Osteocyte (in vitro differentiated cells): Measurements from ENCODE around the gene ACTR3C. TPM values are rescaled to one million over a fixed set of nuclear protein-coding genes. Genes with fewer than 3 reads are reported as not detected.
"Not testable (repeated sequence)": the region's sequence is repeated elsewhere in the genome, so short reads cannot be mapped to it uniquely, and the experiment has no call there.

Source experiments
- DNase-seq: peaks from one replicate; pipeline ENCODE4 v3.0.0; 2021; ENCODE audit warnings: mixed read lengths; ENCODE audit not compliant: unreplicated experiment; ENCODE audit errors: extremely low spot score
- H3K27ac Mint-ChIP-seq: one replicate; pipeline ENCODE4 v1.8.0; 2021; ENCODE audit warnings: mild to moderate bottlenecking, mixed read lengths; ENCODE audit not compliant: unreplicated experiment
- H3K27me3 Mint-ChIP-seq: one replicate; pipeline ENCODE4 v1.8.0; 2021; ENCODE audit warnings: mixed read lengths; ENCODE audit not compliant: unreplicated experiment
- H3K36me3 Mint-ChIP-seq: one replicate; pipeline ENCODE4 v1.8.0; 2021; ENCODE audit warnings: mixed read lengths; ENCODE audit not compliant: unreplicated experiment
- H3K4me1 Mint-ChIP-seq: one replicate; pipeline ENCODE4 v1.8.0; 2021; ENCODE audit warnings: mixed read lengths; ENCODE audit not compliant: unreplicated experiment
- H3K4me3 Mint-ChIP-seq: one replicate; pipeline ENCODE4 v1.8.0; 2021; ENCODE audit warnings: mild to moderate bottlenecking, moderate library complexity, mixed read lengths; ENCODE audit not compliant: unreplicated experiment
- H3K9me3 Mint-ChIP-seq: one replicate; pipeline ENCODE4 v1.8.0; 2021; ENCODE audit warnings: mixed read lengths; ENCODE audit not compliant: unreplicated experiment
- total RNA-seq: library from RNA; stranded (reverse); gene quantifications from 2 replicates; pipeline ENCODE4 v1.2.1, GENCODE V29; 2021

ACTR3C gene
- total RNA-seq, 1 donor from 2014 or later, result not detected

DNA sequence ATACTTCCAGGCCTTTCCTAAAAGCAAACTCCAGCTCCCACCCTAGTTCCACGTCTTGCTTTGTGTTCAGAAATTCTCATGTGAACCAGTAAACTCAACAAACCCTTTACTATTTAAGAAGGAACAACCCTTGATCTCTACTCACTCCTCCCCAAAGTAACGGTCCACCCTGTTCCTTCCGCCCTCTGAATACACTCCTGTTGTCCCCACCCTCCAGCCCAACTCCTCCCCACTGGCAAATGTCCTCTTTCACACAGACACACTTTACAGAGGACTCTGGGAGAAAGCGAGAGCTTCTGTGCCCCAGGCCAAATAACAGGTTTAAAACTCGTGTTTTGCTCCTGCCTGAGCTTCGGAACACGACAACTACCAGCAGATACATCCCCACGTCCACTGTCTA lies 55.1 kb downstream of the ACTR3C start:
- DNase-seq, H3K27ac Mint-ChIP-seq, H3K4me1 Mint-ChIP-seq, H3K36me3 Mint-ChIP-seq, H3K4me3 Mint-ChIP-seq, H3K27me3 Mint-ChIP-seq, H3K9me3 Mint-ChIP-seq: not testable (repeated sequence)

DNA sequence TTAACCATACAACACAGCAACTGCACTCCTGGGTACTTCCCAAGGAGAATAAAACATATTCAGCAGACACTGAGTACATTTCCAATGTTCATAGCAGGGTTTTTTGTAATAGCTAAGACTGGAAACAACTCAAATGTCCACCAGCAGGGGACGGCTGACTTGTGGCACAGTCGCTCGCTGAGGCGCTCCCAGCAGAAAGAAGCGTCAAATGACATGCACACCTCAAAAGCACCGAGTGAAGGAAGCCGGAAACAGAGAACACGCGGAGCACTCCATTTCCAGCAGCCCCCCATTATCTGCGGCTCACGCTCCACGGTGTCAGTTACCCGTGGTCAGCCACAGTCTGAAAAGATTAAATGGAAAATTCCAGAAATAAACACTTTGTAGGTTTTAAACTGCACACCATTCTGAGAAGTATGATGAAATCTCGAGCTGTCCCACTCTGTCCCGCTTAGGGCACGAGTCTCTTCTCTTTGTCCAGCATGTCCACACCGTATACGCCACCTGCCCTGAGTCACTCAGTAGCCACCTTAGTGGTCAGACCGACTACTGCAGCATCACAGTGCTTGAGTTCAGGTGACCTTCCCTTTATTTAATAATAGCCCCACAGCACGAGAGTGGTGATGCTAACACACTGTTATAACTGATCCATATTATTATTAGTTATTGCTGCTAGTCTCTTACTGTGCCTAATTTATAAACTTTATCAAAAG lies 56.2 kb downstream of the ACTR3C start:
- H3K27ac Mint-ChIP-seq, H3K27me3 Mint-ChIP-seq, H3K4me3 Mint-ChIP-seq, DNase-seq, H3K9me3 Mint-ChIP-seq, H3K36me3 Mint-ChIP-seq, H3K4me1 Mint-ChIP-seq: not testable (repeated sequence)

DNA sequence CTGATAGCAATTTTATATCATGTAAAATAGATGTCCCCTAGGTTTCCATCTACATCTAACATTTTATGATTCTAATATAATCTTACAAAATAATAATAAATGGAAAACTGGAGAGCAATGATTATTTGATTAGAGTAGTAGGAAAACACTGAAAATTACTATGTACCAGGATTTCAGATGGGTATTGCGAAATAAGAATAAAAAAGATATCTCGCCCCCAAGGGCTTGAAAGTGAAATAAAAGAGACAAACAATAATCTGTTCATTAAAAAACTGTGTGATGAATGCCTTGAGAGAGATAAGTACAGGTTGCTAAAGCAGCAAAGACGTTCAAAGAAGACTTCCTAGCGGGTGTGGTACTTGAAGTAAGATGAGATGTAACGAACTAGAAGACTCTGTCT lies 60.7 kb downstream of the ACTR3C start:
- not testable (repeated sequence) for H3K27ac Mint-ChIP-seq, H3K36me3 Mint-ChIP-seq, H3K27me3 Mint-ChIP-seq, DNase-seq, H3K4me3 Mint-ChIP-seq, H3K9me3 Mint-ChIP-seq, H3K4me1 Mint-ChIP-seq

DNA sequence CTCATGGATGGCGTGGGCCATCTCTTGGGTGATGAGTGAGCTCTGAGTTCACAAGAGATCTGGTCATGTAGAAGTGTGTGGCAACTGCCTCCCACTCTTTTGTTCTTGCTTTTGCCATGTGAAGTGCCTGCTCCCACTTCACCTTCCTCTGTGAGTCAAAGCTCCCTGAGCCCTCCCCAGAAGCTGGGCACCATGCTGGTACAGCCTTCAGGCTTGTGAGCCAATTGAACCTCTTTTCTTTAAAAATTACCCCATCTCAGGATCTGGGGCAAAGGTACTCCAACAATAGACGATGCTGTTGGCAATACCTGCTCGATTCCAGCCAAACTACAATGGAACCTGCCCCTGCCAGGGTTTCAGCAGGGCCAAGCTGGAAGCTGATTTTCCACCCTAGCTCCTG lies 75.6 kb downstream of the ACTR3C start:
- H3K27me3 Mint-ChIP-seq, DNase-seq, H3K36me3 Mint-ChIP-seq, H3K27ac Mint-ChIP-seq, H3K4me1 Mint-ChIP-seq, H3K4me3 Mint-ChIP-seq, H3K9me3 Mint-ChIP-seq: not testable (repeated sequence)

DNA sequence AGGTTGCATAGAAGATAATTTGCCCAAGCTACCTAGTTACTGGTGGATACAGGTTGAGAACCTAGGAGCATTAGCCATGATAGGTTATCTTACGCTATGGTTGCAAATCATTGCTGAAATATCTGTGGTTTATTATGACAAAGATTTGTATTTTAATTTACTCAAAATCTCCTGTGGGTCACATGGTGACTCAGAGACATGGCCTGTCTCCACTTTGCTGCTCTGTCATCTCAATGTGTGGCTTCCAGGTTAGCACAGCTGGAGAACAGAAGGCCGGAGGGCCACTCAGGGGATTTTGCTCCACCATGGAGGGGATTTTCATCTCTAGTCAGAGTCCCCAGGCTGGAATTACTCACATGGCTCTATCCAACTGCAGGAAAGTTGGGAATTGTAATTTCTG lies 78.1 kb downstream of the ACTR3C start:
- DNase-seq, H3K36me3 Mint-ChIP-seq, H3K27ac Mint-ChIP-seq, H3K4me3 Mint-ChIP-seq, H3K9me3 Mint-ChIP-seq, H3K27me3 Mint-ChIP-seq, H3K4me1 Mint-ChIP-seq: not testable (repeated sequence)

DNA sequence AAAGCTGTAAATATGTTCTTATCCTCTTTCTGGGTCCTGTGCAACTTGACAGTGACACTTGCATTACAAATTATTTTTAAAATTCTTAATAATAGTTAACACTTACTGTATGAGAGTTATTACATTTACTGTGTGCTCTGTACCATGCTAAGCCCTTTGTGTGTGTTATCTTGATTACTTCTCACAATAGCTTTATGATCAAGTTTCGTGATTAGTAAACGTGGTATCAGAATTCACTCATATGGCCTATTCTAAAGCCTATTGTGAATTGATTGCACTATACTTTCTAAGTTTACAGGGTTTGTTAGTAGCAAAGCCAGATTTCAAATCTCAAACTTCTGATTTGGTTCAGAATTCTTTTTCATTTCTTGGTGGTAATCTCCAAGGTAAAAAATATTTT lies 80.4 kb downstream of the ACTR3C start:
- not testable (repeated sequence) for DNase-seq, H3K27ac Mint-ChIP-seq, H3K36me3 Mint-ChIP-seq, H3K27me3 Mint-ChIP-seq, H3K4me3 Mint-ChIP-seq, H3K9me3 Mint-ChIP-seq, H3K4me1 Mint-ChIP-seq

DNA sequence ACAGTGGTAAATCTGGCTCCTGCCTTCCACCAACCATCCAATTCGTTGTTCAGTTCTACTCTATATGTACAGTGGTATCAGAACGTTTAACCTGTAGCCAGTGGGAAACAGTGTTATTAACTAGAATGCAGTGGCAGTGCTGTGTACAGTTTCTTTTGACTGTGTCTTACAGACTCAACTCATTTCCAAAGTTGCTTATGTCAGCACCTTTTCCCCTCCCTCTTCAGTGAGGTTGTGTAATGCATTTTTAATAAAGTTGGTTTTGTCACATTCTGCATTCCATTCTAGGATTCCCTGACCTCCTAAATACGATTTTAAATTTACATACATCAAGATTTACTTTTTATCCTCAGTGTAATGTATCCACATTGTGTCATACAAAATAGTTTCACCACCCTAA lies 97.9 kb downstream of the ACTR3C start:
- not testable (repeated sequence) for H3K9me3 Mint-ChIP-seq, H3K36me3 Mint-ChIP-seq, H3K4me1 Mint-ChIP-seq, DNase-seq, H3K27me3 Mint-ChIP-seq, H3K4me3 Mint-ChIP-seq, H3K27ac Mint-ChIP-seq

DNA sequence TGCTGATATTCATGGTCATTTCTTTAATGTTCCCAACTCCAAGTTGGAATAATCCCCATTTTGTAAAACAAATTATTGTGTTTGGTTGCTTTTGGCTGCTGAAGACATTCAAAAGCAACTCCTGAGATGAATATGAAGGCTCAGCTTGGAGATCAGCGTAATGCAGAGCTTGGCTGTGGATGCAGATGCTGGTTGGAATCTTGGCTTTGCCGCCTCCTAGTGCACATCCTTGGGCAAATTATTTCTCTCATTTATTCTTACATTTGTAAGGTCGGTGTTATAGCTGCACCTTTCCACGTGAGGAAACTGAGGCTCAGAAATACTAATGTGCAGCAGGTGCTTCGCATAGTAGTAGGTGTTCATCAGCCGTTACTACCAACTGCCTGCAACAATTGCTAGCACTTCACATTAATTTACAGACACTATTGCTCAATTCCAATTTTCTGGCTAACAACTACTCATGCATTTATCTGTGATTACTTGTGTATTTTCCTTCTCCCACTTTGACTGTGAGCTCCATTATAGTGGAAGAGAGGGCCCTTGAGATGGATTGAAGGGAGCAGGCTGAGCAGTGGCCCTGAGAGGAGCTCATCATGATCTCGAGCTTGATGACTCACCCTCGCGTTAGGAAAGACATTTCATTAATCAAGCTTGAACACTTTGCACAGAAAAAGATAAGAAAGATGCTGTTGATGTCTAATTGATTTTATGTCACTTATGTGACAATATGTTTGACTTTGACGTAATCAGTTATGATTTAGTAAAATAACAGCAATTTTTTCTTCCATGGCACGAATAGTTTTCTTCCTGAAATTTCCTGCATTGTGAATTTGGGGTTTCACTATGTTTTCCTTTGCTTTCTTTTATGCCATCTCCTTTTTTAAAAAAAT lies 101.0 kb downstream of the ACTR3C start:
- not testable (repeated sequence) for H3K9me3 Mint-ChIP-seq, H3K27ac Mint-ChIP-seq, H3K4me1 Mint-ChIP-seq, H3K4me3 Mint-ChIP-seq, DNase-seq, H3K27me3 Mint-ChIP-seq, H3K36me3 Mint-ChIP-seq

DNA sequence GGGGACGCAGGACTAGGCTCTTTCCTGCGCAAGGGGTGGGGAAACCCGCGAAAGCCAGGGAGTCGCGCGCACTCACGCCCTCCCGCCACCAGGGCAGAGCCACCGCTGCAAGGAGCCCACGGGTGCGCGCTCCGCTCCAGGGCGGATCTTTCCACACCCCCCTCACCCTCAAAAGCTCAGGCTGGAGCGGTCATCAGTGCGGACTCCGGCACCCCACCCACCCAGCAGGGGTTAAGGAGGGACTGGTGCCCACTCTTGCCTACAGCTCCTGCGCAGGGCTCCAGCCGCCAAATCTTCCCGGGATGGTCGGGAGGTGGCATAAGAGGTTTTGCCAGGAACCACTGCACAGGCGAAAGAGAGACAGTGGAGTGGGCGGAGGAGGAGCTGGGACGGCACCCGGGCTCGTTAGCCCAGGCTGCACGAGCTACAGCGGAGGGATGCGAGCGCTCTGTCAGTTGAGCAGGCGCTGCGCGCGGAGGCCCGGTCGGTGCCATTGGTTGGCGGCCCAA lies 102.6 kb downstream of the ACTR3C start:
- H3K4me3 Mint-ChIP-seq, H3K9me3 Mint-ChIP-seq, H3K27me3 Mint-ChIP-seq, DNase-seq, H3K27ac Mint-ChIP-seq, H3K36me3 Mint-ChIP-seq, H3K4me1 Mint-ChIP-seq: not testable (repeated sequence)

DNA sequence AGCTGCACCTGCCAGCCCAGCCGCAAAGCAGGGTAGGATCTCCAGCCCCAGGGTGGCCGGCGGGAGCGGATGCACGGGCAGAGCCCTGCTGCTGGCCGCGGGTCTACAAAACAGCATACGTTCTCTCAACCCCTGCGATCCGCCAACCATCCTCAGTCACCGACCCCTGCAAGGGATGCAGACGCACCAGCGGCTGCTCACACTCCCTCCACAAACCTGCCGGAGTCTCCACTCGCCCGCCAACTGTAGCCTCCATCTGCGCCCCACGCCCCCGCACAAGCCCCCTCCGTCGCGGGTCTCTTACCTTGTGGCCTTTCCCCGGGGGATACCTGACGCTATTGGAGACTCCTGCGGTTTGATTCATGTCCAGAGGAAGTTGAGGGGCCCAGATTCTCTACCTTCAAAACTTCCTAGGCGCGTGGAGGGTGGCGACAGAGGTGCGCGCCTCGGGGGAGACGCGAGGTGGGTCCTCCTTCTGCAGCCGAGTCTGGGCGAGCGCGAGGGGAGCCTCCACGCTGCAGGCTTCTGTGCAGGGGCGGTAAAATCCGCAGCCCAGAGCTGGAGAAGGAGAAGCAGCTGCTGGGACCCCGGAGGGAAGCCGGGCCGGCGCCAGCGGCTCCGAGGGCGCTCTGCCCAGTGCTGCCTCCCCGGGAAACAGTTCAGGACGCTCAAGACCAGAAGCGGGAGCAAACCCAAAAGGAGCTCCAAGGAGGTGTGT lies 103.2 kb downstream of the ACTR3C start:
- not testable (repeated sequence) for H3K9me3 Mint-ChIP-seq, H3K4me1 Mint-ChIP-seq, DNase-seq, H3K27me3 Mint-ChIP-seq, H3K4me3 Mint-ChIP-seq, H3K36me3 Mint-ChIP-seq, H3K27ac Mint-ChIP-seq

DNA sequence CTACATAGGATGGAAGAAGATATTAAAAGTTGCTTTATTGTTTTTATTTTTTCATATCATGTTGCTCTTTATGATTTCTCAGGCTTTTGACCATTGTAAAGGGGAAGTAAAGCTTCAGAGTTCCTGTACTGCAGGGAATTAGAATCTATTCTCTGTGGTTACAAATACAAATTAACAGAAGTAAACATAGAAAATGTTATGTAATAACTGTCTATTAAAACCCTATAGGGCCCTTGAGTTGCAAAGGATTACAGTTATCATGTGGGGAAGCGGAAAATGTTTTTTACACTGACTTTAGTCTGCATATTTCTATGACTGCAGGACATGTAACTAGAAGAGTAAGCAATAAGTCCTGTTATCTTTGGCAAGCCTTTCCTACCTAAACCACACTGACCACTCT lies 116.5 kb downstream of the ACTR3C start:
- H3K4me3 Mint-ChIP-seq, H3K27me3 Mint-ChIP-seq, H3K36me3 Mint-ChIP-seq, H3K27ac Mint-ChIP-seq, H3K4me1 Mint-ChIP-seq, DNase-seq, H3K9me3 Mint-ChIP-seq: not testable (repeated sequence)

DNA sequence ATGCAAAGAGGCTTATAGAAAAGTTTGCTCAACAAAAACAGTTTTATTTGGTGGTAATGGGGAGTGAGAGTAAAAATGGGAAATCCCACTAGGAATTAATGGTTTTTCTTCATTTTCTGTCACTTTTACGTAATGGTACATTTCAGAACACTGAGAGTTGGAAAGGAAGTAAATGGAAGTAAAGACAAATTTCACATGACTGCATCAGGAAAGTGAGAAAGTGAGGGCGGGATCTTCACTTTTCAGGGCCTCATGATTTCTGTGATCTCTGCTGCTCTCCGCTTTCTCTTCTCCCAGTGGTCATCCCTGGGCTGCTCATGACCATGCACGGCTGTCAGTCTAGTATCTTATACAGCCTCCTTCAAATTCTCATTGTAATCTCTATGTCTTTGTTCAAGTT lies 117.5 kb downstream of the ACTR3C start:
- H3K27me3 Mint-ChIP-seq, H3K27ac Mint-ChIP-seq, H3K4me3 Mint-ChIP-seq, H3K36me3 Mint-ChIP-seq, DNase-seq, H3K9me3 Mint-ChIP-seq, H3K4me1 Mint-ChIP-seq: not testable (repeated sequence)
